ENCODE results near the gene NSMCE4A.

DNA sequence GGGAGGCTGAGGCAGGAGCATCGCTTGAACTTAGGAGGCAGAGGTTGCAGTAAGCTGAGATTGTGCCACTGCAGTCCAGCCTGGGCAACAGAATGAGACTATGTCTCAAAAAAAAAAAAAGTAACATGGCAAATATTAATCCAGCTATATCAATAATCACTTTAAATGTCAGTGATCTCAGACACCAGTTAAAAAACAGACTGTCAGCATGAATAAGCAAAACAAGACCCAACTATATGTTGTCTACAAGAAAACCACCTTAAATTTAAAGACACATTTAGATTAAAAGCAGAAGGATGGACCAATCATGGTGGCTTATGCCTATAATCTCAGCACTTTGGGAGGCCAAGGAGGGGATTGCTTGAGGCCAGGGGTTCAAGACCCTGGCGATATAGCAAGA lies 38.7 kb downstream of the NSMCE4A start:
- TF ChIP-seq, protein P1, sequence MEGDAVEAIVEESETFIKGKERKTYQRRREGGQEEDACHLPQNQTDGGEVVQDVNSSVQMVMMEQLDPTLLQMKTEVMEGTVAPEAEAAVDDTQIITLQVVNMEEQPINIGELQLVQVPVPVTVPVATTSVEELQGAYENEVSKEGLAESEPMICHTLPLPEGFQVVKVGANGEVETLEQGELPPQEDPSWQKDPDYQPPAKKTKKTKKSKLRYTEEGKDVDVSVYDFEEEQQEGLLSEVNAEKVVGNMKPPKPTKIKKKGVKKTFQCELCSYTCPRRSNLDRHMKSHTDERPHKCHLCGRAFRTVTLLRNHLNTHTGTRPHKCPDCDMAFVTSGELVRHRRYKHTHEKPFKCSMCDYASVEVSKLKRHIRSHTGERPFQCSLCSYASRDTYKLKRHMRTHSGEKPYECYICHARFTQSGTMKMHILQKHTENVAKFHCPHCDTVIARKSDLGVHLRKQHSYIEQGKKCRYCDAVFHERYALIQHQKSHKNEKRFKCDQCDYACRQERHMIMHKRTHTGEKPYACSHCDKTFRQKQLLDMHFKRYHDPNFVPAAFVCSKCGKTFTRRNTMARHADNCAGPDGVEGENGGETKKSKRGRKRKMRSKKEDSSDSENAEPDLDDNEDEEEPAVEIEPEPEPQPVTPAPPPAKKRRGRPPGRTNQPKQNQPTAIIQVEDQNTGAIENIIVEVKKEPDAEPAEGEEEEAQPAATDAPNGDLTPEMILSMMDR (IDR thresholded peaks at IDR 0.05; ENCODE audit: low read length): no peak
- TF ChIP-seq EZH2 (optimal IDR thresholded peaks at IDR 0.05; ENCODE audit: low read depth, low read length) (no peak), EZH2phosphoT487 (IDR thresholded peaks at IDR 0.05; ENCODE audit: low read length) (no peak)
